Testis (tissue), 2 donors: ENCODE results near the gene HMX1.

Experiments
- POLR2A ChIP-seq: fragments of 450-650 bp; IDR thresholded peaks from one replicate; pipeline ENCODE4 v1.6.1; 2017; ENCODE audit warnings: antibody characterized with exemption, mild to moderate bottlenecking, moderate library complexity
- TF ChIP-seq, protein P1 (sequence below), 3 experiments: fragments of 450-650 bp in 2 of 3; fragments of 200-600 bp in 1 of 3; sonication (generic) in 1 of 3; IDR thresholded peaks; one replicate each; pipeline ENCODE4 v1.5.1; 2016 to 2019; ENCODE audit warnings: antibody characterized with exemption in 3 of 3, mild to moderate bottlenecking in 2 of 3, moderate library complexity in 1 of 3

GRCh38 chr4:8920969-8921368 lies 49.3 kb upstream of the HMX1 start:
- TF ChIP-seq, protein P1, sequence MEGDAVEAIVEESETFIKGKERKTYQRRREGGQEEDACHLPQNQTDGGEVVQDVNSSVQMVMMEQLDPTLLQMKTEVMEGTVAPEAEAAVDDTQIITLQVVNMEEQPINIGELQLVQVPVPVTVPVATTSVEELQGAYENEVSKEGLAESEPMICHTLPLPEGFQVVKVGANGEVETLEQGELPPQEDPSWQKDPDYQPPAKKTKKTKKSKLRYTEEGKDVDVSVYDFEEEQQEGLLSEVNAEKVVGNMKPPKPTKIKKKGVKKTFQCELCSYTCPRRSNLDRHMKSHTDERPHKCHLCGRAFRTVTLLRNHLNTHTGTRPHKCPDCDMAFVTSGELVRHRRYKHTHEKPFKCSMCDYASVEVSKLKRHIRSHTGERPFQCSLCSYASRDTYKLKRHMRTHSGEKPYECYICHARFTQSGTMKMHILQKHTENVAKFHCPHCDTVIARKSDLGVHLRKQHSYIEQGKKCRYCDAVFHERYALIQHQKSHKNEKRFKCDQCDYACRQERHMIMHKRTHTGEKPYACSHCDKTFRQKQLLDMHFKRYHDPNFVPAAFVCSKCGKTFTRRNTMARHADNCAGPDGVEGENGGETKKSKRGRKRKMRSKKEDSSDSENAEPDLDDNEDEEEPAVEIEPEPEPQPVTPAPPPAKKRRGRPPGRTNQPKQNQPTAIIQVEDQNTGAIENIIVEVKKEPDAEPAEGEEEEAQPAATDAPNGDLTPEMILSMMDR (IDR thresholded peaks at IDR 0.05) = no peak
- TF ChIP-seq POLR2A = no peak
